C4-2B (cell line): ENCODE results near the gene TAF11L13.

Source experiments
- H3K27ac ChIP-seq: fragments of 450-650 bp; 2 replicates; pipeline ENCODE4 v1.5.1; 2017
- CTCF ChIP-seq: fragments of 450-650 bp; conservative IDR thresholded peaks from 2 replicates; pipeline ENCODE4 v1.5.1; 2017; ENCODE audit warnings: mild to moderate bottlenecking
- ZFX ChIP-seq: fragments of 450-650 bp; IDR thresholded peaks from 2 replicates; pipeline ENCODE4 v1.6.1; 2017

The TAF11L13 gene

GRCh38 chr5:17670353-17670752 lies 38.5 kb downstream of the TAF11L13 start:
- H3K27ac ChIP-seq: no peak overlapping the region
- TF ChIP-seq CTCF (0 out of 2 replicates have a peak, but pooled peaks have one; percentile 11), ZFX (no peak)

GRCh38 chr5:17678751-17679324 lies 47.0 kb downstream of the TAF11L13 start:
- TF ChIP-seq ZFX (no peak), CTCF (no peak)
- no peak overlapping the region for H3K27ac ChIP-seq

GRCh38 chr5:17679597-17680203 lies 47.8 kb downstream of the TAF11L13 start:
- H3K27ac ChIP-seq: no peak overlapping the region
- TF ChIP-seq ZFX (no peak), CTCF (no peak)

- H3K27ac ChIP-seq: no peak overlapping the region
- no peak for TF ChIP-seq CTCF
- TF ChIP-seq ZFX: no peak
These were observed 48.8 kb downstream of the TAF11L13 start for GRCh38 chr5:17680737-17681136.
